Fibroblast of lung (primary cell): ENCODE results near the gene COL7A1.

ENCODE experiments used
- EZH2 ChIP-seq: IDR thresholded peaks from 2 replicates; pipeline ENCODE4 v1.5.1; 2012; ENCODE audit warnings: low read length, control low read depth, mild to moderate bottlenecking; ENCODE audit errors: missing control alignments
- TF ChIP-seq, protein P1 (sequence below), 2 donors: IDR thresholded peaks in 1 of 2; conservative IDR thresholded peaks in 1 of 2; 1 replicate in 1 of 2; 2 replicates in 1 of 2; pipeline ENCODE4 v1.5.1; 2011 to 2012; ENCODE audit warnings: low read length in 2 of 2, control low read depth in 1 of 2, inconsistent platforms in 1 of 2, low read depth in 1 of 2, mild to moderate bottlenecking in 1 of 2

DNA sequence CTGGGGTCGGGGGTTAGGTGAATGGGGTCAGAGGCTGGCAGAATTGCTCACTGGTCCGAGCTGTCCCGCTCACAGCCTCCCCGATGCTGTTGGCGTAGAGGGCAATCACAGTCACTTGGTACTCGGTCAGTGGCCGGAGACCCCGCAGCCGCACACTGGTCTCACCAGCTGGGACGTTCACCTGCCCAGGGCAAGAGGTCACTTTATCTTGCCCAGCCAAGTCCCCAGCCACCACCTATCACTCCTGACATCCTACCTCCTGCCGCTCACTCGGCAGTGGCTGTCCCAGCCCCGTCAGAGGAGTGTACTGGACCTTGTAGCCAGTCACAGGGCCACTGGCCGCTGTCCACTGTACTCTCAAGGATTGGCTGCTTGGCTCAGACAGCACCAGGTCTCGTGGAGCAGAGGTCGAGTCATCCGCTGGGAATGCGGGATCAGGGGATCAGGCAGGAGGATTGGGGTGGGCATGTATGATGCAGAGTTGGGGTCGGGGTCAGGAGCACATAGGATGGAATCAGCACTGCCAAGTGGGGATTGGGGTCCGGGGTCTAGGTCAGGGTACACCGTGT lies 2.5 kb downstream of the COL7A1 start:
- TF ChIP-seq EZH2 = no peak
- TF ChIP-seq, protein P1, sequence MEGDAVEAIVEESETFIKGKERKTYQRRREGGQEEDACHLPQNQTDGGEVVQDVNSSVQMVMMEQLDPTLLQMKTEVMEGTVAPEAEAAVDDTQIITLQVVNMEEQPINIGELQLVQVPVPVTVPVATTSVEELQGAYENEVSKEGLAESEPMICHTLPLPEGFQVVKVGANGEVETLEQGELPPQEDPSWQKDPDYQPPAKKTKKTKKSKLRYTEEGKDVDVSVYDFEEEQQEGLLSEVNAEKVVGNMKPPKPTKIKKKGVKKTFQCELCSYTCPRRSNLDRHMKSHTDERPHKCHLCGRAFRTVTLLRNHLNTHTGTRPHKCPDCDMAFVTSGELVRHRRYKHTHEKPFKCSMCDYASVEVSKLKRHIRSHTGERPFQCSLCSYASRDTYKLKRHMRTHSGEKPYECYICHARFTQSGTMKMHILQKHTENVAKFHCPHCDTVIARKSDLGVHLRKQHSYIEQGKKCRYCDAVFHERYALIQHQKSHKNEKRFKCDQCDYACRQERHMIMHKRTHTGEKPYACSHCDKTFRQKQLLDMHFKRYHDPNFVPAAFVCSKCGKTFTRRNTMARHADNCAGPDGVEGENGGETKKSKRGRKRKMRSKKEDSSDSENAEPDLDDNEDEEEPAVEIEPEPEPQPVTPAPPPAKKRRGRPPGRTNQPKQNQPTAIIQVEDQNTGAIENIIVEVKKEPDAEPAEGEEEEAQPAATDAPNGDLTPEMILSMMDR (conservative IDR thresholded peaks at IDR 0.05 in 1 of 2, IDR thresholded peaks at IDR 0.05 in 1 of 2; ENCODE audit: low read depth in 1 of 2, low read length in 2 of 2) = no peak
